Measurements from ENCODE around the gene CFAP46.

The CFAP46 gene

GRCh38 chr10:132964231-132964630, 21.9 kb upstream of the CFAP46 start:
- ChIA-PET CTCF (no interaction called here), POLR2A (no interaction called here)
- TF ChIP-seq FOXM1 (IDR thresholded peaks at IDR 0.05; ENCODE audit: borderline replicate concordance), result no peak
- no peak for TF ChIP-seq HDGF (IDR thresholded peaks at IDR 0.05; ENCODE audit: borderline replicate concordance)
- TF ChIP-seq, protein P1, sequence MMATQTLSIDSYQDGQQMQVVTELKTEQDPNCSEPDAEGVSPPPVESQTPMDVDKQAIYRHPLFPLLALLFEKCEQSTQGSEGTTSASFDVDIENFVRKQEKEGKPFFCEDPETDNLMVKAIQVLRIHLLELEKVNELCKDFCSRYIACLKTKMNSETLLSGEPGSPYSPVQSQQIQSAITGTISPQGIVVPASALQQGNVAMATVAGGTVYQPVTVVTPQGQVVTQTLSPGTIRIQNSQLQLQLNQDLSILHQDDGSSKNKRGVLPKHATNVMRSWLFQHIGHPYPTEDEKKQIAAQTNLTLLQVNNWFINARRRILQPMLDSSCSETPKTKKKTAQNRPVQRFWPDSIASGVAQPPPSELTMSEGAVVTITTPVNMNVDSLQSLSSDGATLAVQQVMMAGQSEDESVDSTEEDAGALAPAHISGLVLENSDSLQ (IDR thresholded peaks at IDR 0.05), result no peak
- no peak for TF ChIP-seq SP1 (IDR thresholded peaks at IDR 0.05)
- TF ChIP-seq ZNF384 (IDR thresholded peaks at IDR 0.05), result no peak
- no peak for TF ChIP-seq ELF4 (IDR thresholded peaks at IDR 0.05)
- TF ChIP-seq CTBP1 (IDR thresholded peaks at IDR 0.05; ENCODE audit: borderline replicate concordance), result no peak
- no peak for TF ChIP-seq FOXK2 (IDR thresholded peaks at IDR 0.05)
- TF ChIP-seq ARNT (IDR thresholded peaks at IDR 0.05), result no peak
- TF ChIP-seq SUZ12 (IDR thresholded peaks at IDR 0.05), result no peak
- TF ChIP-seq FOXA1 (IDR thresholded peaks at IDR 0.05), result no peak
- TF ChIP-seq LEF1 (IDR thresholded peaks at IDR 0.05; ENCODE audit: borderline replicate concordance), result no peak
- no peak for TF ChIP-seq L3MBTL2 (conservative IDR thresholded peaks at IDR 0.05)
- TF ChIP-seq TARDBP (IDR thresholded peaks at IDR 0.05), result no peak
- TF ChIP-seq NFRKB (IDR thresholded peaks at IDR 0.05), result no peak
- TF ChIP-seq BHLHE40 (IDR thresholded peaks at IDR 0.05; ENCODE audit: borderline replicate concordance), result no peak
- no peak for DNase-seq (ENCODE audit: extremely low spot score)

GRCh38 chr10:132963430-132963960, 21.1 kb upstream of the CFAP46 start:
- TF ChIP-seq ZNF384 (IDR thresholded peaks at IDR 0.05), result no peak
- no peak for TF ChIP-seq ELF4 (IDR thresholded peaks at IDR 0.05)
- ChIA-PET CTCF (no interaction called here), POLR2A (no interaction called here)
- no peak for DNase-seq (ENCODE audit: extremely low spot score)

GRCh38 chr10:132962623-132963429, 20.5 kb upstream of the CFAP46 start:
- CTCF ChIA-PET, result no interaction called here
- POLR2A ChIA-PET, result no interaction called here
- no peak for DNase-seq (ENCODE audit: extremely low spot score)
- TF ChIP-seq FOXA1 (IDR thresholded peaks at IDR 0.05), result no peak
- TF ChIP-seq ZNF384 (IDR thresholded peaks at IDR 0.05), result no peak
- no peak for TF ChIP-seq L3MBTL2 (conservative IDR thresholded peaks at IDR 0.05)
- TF ChIP-seq, protein P1 (IDR thresholded peaks at IDR 0.05), result peak; percentile 83; the same call in 1 of the 2 replicates

GRCh38 chr10:132961787-132962622, 19.6 kb upstream of the CFAP46 start:
- POLR2A ChIA-PET, result no interaction called here
- DNase-seq (ENCODE audit: extremely low spot score), result no peak
- TF ChIP-seq, protein P1 (IDR thresholded peaks at IDR 0.05), result peak; percentile 85
- no peak for TF ChIP-seq L3MBTL2 (conservative IDR thresholded peaks at IDR 0.05)
- CTCF ChIA-PET, result no interaction called here

- no peak for DNase-seq (ENCODE audit: extremely low spot score)
- TF ChIP-seq LEF1 (IDR thresholded peaks at IDR 0.05; ENCODE audit: borderline replicate concordance) (no peak), FOXM1 (IDR thresholded peaks at IDR 0.05; ENCODE audit: borderline replicate concordance) (no peak), L3MBTL2 (conservative IDR thresholded peaks at IDR 0.05) (no peak), HDGF (IDR thresholded peaks at IDR 0.05; ENCODE audit: borderline replicate concordance) (no peak), SP1 (IDR thresholded peaks at IDR 0.05) (no peak), NFRKB (IDR thresholded peaks at IDR 0.05) (no peak), FOXA1 (IDR thresholded peaks at IDR 0.05) (no peak)
- POLR2A ChIA-PET, result no interaction called here
- CTCF ChIA-PET, result no interaction called here
These were observed 19.0 kb upstream of the CFAP46 start for GRCh38 chr10:132961420-132961786.

DNA sequence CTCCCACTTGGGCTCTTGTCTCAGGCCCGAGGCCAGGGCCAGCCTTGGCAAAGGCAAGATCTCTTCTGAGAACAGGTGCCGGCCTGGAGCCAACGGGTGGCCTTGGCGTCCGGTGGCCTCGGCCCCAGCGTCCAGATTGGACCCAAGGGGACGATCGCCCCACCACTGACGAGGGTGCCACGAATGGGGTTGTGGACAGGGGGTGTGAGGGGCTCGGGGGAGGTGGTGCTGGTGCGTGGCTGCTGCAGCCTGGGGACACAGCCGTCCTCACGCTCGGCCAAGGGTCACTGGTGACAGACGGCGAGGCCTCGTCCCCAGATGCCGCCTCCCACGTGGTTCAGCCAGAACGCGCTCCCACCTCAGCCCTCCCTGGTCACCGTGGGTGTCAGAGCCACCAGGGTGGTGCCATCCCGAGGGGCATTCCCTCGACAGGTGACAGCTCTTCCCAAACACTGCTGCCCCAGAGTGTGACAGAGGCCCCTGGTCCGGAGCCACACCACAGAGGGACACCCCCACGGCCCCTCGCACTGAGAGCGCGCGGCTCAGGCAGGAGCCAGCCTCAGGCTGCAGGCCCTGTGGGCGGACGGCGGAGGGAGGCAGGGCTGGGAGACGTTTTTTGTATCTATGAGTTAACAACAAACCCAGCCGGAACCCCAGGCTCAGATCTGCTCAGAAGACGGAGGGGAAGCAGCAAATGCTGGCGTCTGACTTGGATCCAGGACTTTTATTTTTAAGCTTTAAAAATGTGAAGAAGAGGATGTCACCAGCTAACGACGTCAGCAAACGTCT, 18.5 kb upstream of the CFAP46 start:
- DNase-seq (ENCODE audit: extremely low spot score), result no peak
- ChIA-PET CTCF (no interaction called here), POLR2A (no interaction called here)
- TF ChIP-seq HDGF (IDR thresholded peaks at IDR 0.05; ENCODE audit: borderline replicate concordance), result no peak
- TF ChIP-seq ARNT (IDR thresholded peaks at IDR 0.05), result no peak
- no peak for TF ChIP-seq FOXA1 (IDR thresholded peaks at IDR 0.05)
- TF ChIP-seq BHLHE40 (IDR thresholded peaks at IDR 0.05; ENCODE audit: borderline replicate concordance), result no peak
- no peak for TF ChIP-seq L3MBTL2 (conservative IDR thresholded peaks at IDR 0.05)
- TF ChIP-seq, protein P1 (IDR thresholded peaks at IDR 0.05), result no peak
- TF ChIP-seq SP1 (IDR thresholded peaks at IDR 0.05), result no peak
- no peak for TF ChIP-seq FOXK2 (IDR thresholded peaks at IDR 0.05)
- no peak for TF ChIP-seq ELF4 (IDR thresholded peaks at IDR 0.05)
- TF ChIP-seq TARDBP (IDR thresholded peaks at IDR 0.05), result no peak
- no peak for TF ChIP-seq SUZ12 (IDR thresholded peaks at IDR 0.05)
- TF ChIP-seq ZNF384 (IDR thresholded peaks at IDR 0.05), result no peak
- no peak for TF ChIP-seq FOXM1 (IDR thresholded peaks at IDR 0.05; ENCODE audit: borderline replicate concordance)
- TF ChIP-seq CTBP1 (IDR thresholded peaks at IDR 0.05; ENCODE audit: borderline replicate concordance), result no peak
- TF ChIP-seq NFRKB (IDR thresholded peaks at IDR 0.05), result no peak
- no peak for TF ChIP-seq LEF1 (IDR thresholded peaks at IDR 0.05; ENCODE audit: borderline replicate concordance)
